Measurements from ENCODE around the gene CTRB2. TPM values are rescaled to one million over a fixed set of nuclear protein-coding genes. Genes with fewer than 3 reads are reported as not detected.

The CTRB2 gene
- total RNA-seq, 1 experiment from 2014 or later: 5.8 TPM

DNA sequence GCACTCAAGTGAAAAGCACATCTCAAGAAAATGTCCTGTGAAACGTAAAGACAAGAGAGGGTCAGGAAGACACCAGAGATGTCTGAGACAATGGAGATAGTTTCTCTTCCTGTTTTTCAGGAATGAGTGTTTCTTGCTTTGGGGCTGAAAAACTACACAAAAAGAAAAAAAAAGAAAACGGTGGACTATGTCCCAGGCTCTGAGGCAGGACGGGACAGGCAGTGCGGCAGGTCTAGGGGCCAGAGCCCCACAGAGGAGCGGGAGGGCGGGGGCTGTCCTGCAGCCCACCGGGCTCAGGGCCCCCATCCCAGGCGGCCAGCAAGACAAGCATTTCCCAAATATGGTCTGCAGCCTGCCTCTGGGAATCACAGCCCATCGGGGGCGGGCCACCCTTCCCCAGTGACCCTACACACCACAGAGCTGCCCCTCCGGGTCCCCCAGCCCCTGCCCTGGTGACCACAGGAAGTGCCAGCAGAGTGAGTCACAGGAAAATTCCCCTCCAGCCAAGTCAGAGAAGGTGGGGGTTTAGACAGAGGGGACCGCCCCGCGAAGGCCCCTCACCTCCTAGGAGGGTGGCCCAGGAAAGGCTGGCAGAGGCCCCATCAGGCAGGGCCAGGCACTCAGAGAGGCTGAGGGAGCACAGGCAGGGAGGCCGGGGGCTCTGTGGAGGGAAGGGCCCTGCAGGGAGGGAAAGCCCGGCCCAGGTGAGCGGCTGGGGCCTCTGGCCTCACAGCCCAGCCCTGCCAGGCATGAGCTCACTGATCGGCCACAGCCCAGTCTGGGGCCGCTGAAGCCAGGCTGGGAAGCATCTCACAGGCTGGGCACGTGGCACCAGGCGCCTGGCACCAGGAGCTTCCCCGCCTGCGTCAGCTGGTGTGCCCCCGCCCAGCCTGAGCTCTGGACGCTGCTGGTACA is 38.1 kb upstream of the CTRB2 start:
- ChIA-PET POLR2A (interaction anchor here (1.3 to 2.6 kb wide), 2 partner anchors 9 to 12 kb away, joined by 6 to 13 read pairs; no protein-coding TSS in a partner anchor), CTCF (interaction anchor here (0.8 to 4.8 kb wide), 5 partner anchors 10 to 46 kb away, joined by 3 to 44 read pairs (median 7); no protein-coding TSS in a partner anchor)
- TF ChIP-seq PREB (CRISPR knock-in tag; IDR thresholded peaks at IDR 0.05; ENCODE audit: borderline replicate concordance) (0 out of 2 replicates have a peak, but pooled peaks have one; percentile 20), MAX (CRISPR knock-in tag; IDR thresholded peaks at IDR 0.05) (0 out of 2 replicates have a peak, but pooled peaks have one; percentile 22), GABPB1 (CRISPR knock-in tag; IDR thresholded peaks at IDR 0.05) (peak; percentile 66), FOXJ3 (CRISPR knock-in tag; IDR thresholded peaks at IDR 0.05; ENCODE audit: borderline replicate concordance) (no peak), FOXK1 (CRISPR knock-in tag; IDR thresholded peaks at IDR 0.05) (peak; percentile 21; the same call in 1 of the 2 replicates)
- TF ChIP-seq, protein P1, sequence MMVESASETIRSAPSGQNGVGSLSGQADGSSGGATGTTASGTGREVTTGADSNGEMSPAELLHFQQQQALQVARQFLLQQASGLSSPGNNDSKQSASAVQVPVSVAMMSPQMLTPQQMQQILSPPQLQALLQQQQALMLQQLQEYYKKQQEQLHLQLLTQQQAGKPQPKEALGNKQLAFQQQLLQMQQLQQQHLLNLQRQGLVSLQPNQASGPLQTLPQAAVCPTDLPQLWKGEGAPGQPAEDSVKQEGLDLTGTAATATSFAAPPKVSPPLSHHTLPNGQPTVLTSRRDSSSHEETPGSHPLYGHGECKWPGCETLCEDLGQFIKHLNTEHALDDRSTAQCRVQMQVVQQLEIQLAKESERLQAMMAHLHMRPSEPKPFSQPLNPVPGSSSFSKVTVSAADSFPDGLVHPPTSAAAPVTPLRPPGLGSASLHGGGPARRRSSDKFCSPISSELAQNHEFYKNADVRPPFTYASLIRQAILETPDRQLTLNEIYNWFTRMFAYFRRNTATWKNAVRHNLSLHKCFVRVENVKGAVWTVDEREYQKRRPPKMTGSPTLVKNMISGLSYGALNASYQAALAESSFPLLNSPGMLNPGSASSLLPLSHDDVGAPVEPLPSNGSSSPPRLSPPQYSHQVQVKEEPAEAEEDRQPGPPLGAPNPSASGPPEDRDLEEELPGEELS (CRISPR knock-in tag; IDR thresholded peaks at IDR 0.05): no peak
- Mint-ChIP-seq H3K4me3 (no peak overlapping the region), H3K36me3 (peaks cover 33% of the 10 kb centered on the region), H3K4me1 (peaks cover 68% of the 10 kb centered on the region), H3K9me3 (no peaks in the 10 kb centered on the region), H3K27ac (peak overlapping the region; percentile 98), H3K27me3 (ENCODE audit: low read depth) (no peaks in the 10 kb centered on the region)
- DNase-seq (ENCODE audit: low spot score) (peak; percentile 68), ATAC-seq (peak; percentile 56)

DNA sequence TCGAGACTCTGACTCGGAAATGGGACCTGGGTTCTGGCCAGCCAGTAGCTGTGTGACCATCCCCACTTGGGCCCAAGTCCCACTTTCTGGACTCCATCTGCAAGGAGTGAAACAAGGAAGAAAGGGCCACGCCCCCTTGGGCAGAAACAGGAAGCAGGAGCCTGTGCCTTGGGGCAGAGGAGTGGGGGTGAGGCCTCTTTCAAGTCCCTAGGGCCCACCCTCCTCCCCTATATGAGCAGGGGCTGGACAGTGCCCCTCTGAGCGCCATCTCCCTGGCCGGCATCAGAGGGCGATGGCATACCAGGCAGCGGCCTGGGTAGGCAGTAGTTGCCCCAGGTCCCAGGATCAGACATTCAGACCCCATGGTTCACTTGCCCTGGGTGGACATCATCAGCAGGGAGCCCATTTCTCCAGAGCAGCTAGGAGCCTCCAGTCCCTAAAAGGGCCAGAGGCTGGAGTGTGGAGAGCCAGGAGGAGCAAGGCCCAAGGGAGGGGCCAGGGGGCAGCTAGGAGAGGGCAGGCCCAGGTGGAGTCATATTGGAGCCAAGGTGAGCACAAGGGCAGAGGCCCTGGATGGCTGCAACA is 37.4 kb upstream of the CTRB2 start:
- CTCF ChIA-PET: interaction anchor here (0.8 to 4.8 kb wide), 5 partner anchors 10 to 141 kb away, joined by 3 to 44 read pairs (median 7); no protein-coding TSS in a partner anchor
- H3K27ac Mint-ChIP-seq: peak overlapping the region; percentile 98
- H3K36me3 Mint-ChIP-seq: peaks cover 37% of the 10 kb centered on the region
- no peaks in the 10 kb centered on the region for H3K27me3 Mint-ChIP-seq (ENCODE audit: low read depth)
- no peak for ATAC-seq
- H3K9me3 Mint-ChIP-seq: no peaks in the 10 kb centered on the region
- no peak for DNase-seq (ENCODE audit: low spot score)
- POLR2A ChIA-PET: interaction anchor here (2.6 kb wide), 1 partner anchor 10 kb away, joined by 13 read pairs; no protein-coding TSS in a partner anchor
- H3K4me3 Mint-ChIP-seq: no peak overlapping the region
- peaks cover 63% of the 10 kb centered on the region for H3K4me1 Mint-ChIP-seq
- TF ChIP-seq PRRX2 (CRISPR knock-in tag; IDR thresholded peaks at IDR 0.05): no peak
- no peak for TF ChIP-seq TP53 (CRISPR knock-in tag; IDR thresholded peaks at IDR 0.05)
- TF ChIP-seq JUN (CRISPR knock-in tag; IDR thresholded peaks at IDR 0.05): no peak
- no peak for TF ChIP-seq GABPB1 (CRISPR knock-in tag; IDR thresholded peaks at IDR 0.05)
- TF ChIP-seq, protein P2, sequence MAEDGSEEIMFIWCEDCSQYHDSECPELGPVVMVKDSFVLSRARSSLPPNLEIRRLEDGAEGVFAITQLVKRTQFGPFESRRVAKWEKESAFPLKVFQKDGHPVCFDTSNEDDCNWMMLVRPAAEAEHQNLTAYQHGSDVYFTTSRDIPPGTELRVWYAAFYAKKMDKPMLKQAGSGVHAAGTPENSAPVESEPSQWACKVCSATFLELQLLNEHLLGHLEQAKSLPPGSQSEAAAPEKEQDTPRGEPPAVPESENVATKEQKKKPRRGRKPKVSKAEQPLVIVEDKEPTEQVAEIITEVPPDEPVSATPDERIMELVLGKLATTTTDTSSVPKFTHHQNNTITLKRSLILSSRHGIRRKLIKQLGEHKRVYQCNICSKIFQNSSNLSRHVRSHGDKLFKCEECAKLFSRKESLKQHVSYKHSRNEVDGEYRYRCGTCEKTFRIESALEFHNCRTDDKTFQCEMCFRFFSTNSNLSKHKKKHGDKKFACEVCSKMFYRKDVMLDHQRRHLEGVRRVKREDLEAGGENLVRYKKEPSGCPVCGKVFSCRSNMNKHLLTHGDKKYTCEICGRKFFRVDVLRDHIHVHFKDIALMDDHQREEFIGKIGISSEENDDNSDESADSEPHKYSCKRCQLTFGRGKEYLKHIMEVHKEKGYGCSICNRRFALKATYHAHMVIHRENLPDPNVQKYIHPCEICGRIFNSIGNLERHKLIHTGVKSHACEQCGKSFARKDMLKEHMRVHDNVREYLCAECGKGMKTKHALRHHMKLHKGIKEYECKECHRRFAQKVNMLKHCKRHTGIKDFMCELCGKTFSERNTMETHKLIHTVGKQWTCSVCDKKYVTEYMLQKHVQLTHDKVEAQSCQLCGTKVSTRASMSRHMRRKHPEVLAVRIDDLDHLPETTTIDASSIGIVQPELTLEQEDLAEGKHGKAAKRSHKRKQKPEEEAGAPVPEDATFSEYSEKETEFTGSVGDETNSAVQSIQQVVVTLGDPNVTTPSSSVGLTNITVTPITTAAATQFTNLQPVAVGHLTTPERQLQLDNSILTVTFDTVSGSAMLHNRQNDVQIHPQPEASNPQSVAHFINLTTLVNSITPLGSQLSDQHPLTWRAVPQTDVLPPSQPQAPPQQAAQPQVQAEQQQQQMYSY (CRISPR knock-in tag; IDR thresholded peaks at IDR 0.05): no peak
- no peak for TF ChIP-seq NFYB (CRISPR knock-in tag; conservative IDR thresholded peaks at IDR 0.05; ENCODE audit: low read depth)
- TF ChIP-seq, protein P3, sequence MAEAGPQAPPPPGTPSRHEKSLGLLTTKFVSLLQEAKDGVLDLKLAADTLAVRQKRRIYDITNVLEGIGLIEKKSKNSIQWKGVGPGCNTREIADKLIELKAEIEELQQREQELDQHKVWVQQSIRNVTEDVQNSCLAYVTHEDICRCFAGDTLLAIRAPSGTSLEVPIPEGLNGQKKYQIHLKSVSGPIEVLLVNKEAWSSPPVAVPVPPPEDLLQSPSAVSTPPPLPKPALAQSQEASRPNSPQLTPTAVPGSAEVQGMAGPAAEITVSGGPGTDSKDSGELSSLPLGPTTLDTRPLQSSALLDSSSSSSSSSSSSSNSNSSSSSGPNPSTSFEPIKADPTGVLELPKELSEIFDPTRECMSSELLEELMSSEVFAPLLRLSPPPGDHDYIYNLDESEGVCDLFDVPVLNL (CRISPR knock-in tag; IDR thresholded peaks at IDR 0.05; ENCODE audit: borderline replicate concordance, low read depth): no peak
- no peak for TF ChIP-seq MYBL2 (CRISPR knock-in tag; IDR thresholded peaks at IDR 0.05)
- TF ChIP-seq, protein P4, sequence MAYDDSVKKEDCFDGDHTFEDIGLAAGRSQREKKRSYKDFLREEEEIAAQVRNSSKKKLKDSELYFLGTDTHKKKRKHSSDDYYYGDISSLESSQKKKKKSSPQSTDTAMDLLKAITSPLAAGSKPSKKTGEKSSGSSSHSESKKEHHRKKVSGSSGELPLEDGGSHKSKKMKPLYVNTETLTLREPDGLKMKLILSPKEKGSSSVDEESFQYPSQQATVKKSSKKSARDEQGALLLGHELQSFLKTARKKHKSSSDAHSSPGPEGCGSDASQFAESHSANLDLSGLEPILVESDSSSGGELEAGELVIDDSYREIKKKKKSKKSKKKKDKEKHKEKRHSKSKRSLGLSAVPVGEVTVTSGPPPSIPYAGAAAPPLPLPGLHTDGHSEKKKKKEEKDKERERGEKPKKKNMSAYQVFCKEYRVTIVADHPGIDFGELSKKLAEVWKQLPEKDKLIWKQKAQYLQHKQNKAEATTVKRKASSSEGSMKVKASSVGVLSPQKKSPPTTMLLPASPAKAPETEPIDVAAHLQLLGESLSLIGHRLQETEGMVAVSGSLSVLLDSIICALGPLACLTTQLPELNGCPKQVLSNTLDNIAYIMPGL (CRISPR knock-in tag; IDR thresholded peaks at IDR 0.05): no peak
- TF ChIP-seq FOXP1 (CRISPR knock-in tag; IDR thresholded peaks at IDR 0.05; ENCODE audit: borderline replicate concordance): no peak
- TF ChIP-seq, protein P5, sequence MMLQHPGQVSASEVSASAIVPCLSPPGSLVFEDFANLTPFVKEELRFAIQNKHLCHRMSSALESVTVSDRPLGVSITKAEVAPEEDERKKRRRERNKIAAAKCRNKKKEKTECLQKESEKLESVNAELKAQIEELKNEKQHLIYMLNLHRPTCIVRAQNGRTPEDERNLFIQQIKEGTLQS (CRISPR knock-in tag; conservative IDR thresholded peaks at IDR 0.05): no peak
- TF ChIP-seq, protein P6, sequence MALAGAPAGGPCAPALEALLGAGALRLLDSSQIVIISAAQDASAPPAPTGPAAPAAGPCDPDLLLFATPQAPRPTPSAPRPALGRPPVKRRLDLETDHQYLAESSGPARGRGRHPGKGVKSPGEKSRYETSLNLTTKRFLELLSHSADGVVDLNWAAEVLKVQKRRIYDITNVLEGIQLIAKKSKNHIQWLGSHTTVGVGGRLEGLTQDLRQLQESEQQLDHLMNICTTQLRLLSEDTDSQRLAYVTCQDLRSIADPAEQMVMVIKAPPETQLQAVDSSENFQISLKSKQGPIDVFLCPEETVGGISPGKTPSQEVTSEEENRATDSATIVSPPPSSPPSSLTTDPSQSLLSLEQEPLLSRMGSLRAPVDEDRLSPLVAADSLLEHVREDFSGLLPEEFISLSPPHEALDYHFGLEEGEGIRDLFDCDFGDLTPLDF (CRISPR knock-in tag; IDR thresholded peaks at IDR 0.05): no peak
- TF ChIP-seq KAT7 (CRISPR knock-in tag; IDR thresholded peaks at IDR 0.05; ENCODE audit: borderline replicate concordance): no peak

Data from WTC11 (cell line).